Thyroid gland (tissue), 4 donors: ENCODE data around the gene TRAPPC3L. TPM values are rescaled to one million over a fixed set of nuclear protein-coding genes. Genes with fewer than 3 reads are reported as not detected.

ENCODE experiments used
- DNase-seq, 2 donors: peaks; one replicate each; pipeline ENCODE4 v3.0.0-alpha.2; 2019
- H3K27ac ChIP-seq, 3 donors: fragments of 200-600 bp; sonication (generic); 1 replicate in 2 of 3; 2 replicates in 1 of 3; pipeline ENCODE4 v1.5.1; 2016 to 2019; ENCODE audit warnings: mild to moderate bottlenecking in 1 of 3, moderate library complexity in 1 of 3
- H3K27me3 ChIP-seq: fragments of 200-600 bp; sonication (generic); one replicate; pipeline ENCODE4 v1.5.1; 2019
- H3K36me3 ChIP-seq, 2 donors: fragments of 200-600 bp; sonication (generic); one replicate each; pipeline ENCODE4 v1.5.1; 2016 to 2019
- H3K4me1 ChIP-seq, 2 donors: fragments of 200-600 bp; sonication (generic); one replicate each; pipeline ENCODE4 v1.5.1; 2017 to 2019
- H3K4me3 ChIP-seq, 3 donors: fragments of 200-600 bp; sonication (generic); replicated peaks in 1 of 3; 1 replicate in 2 of 3; 2 replicates in 1 of 3; pipeline ENCODE4 v1.5.1; 2016; ENCODE audit warnings: mild to moderate bottlenecking in 1 of 3
- H3K9me3 ChIP-seq: fragments of 200-600 bp; sonication (generic); one replicate; pipeline ENCODE4 v1.5.1; 2017
- CTCF ChIP-seq, 6 experiments: fragments of 200-600 bp in 3 of 6; fragments of 450-650 bp in 3 of 6; sonication (generic) in 3 of 6; IDR thresholded peaks; one replicate each; pipeline ENCODE4 v1.5.1; 2016 to 2019; ENCODE audit warnings: antibody characterized with exemption in 6 of 6, mild to moderate bottlenecking in 2 of 6, inconsistent platforms in 1 of 6, moderate library complexity in 1 of 6
- POLR2A ChIP-seq, 2 donors: fragments of 450-650 bp; IDR thresholded peaks; one replicate each; pipeline ENCODE4 v1.6.1; 2017; ENCODE audit warnings: antibody characterized with exemption in 2 of 2, mild to moderate bottlenecking in 2 of 2, moderate library complexity in 1 of 2
- WGBS, 2 donors: methylation state at CpG; one replicate each; pipeline ENCODE4 v1.1.5; 2017; 5-methylcytosine and 5-hydroxymethylcytosine counted together
- intact Hi-C: fragments of 100-400 bp; cut with DNase I; formaldehyde crosslinking; loops from one replicate; pipeline ENCODE4 v1.15.1; 2023
- total RNA-seq, 4 donors: library from RNA; depleted of rRNA; stranded (reverse); fragments of >200 nt; gene quantifications; one replicate each; pipeline ENCODE4 v1.2.3, GENCODE V29; 2016

TRAPPC3L gene
- total RNA-seq, 4 donors from 2014 or later, result 0.13 to 0.42 TPM; not detected in 2

DNA sequence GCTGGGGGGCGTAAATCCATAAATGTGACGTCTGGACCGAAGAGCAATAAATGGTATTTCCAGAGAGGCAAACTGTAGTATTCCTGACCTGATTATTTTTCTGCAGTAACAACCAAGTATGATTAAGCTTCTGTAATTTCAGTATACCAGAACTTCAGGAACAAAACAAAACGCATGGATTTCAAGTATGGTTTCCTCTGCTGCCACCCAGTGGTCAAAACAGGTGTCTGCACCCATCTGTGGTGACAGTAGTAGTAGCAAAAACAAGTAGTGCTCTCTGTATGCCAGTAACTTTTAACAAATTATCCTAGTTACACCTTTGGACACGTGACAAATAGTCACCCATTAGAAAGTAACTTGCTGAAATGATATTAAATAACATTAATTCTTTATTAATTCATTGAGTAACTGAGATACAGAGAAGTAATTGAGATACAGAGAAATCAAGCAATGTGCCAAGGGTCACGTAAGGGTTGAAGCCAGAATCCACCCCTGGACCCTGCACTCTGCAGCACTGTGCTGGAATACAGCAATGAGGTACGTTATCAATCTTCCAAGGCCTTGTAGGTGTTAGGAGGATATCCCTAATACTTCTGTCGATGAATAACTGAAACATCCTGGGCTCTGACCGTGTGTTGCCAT lies 16.0 kb upstream of the TRAPPC3L start:
- Histone ChIP-seq H3K4me3 (no peak overlapping the region), H3K9me3 (no peaks in the 10 kb centered on the region), H3K27me3 (no peaks in the 10 kb centered on the region), H3K27ac (no peak overlapping the region), H3K4me1 (no peaks in the 10 kb centered on the region), H3K36me3 (no peaks in the 10 kb centered on the region)
- DNase-seq, result peak; percentile 75 to 78
- intact Hi-C loops, result loop anchor here (5.0 to 10.0 kb wide), 2 partner anchors 119 to 277 kb away; no protein-coding TSS in a partner anchor
- 49% methylated on average over 9 of the region's 9 CpGs for WGBS, 2 donors
- peak; percentile 76 to 89 (median 86) for TF ChIP-seq CTCF (IDR thresholded peaks at IDR 0.05)
- TF ChIP-seq POLR2A (IDR thresholded peaks at IDR 0.05), result no peak

GRCh38 chr6:116560130-116560529 lies 14.6 kb upstream of the TRAPPC3L start:
- H3K4me1 ChIP-seq, result no peaks in the 10 kb centered on the region
- intact Hi-C loops, result loop anchor here (5.0 to 10.0 kb wide), 2 partner anchors 118 to 275 kb away; no protein-coding TSS in a partner anchor
- 82 to 92% methylated on average over 2 of the region's 2 CpGs for WGBS, 2 donors
- H3K27me3 ChIP-seq, result no peaks in the 10 kb centered on the region
- no peak for TF ChIP-seq CTCF (IDR thresholded peaks at IDR 0.05)
- TF ChIP-seq POLR2A (IDR thresholded peaks at IDR 0.05), result no peak
- no peaks in the 10 kb centered on the region for H3K9me3 ChIP-seq
- no peak for DNase-seq
- H3K36me3 ChIP-seq, result no peaks in the 10 kb centered on the region
- H3K4me3 ChIP-seq, result no peak overlapping the region
- H3K27ac ChIP-seq, result no peak overlapping the region

DNA sequence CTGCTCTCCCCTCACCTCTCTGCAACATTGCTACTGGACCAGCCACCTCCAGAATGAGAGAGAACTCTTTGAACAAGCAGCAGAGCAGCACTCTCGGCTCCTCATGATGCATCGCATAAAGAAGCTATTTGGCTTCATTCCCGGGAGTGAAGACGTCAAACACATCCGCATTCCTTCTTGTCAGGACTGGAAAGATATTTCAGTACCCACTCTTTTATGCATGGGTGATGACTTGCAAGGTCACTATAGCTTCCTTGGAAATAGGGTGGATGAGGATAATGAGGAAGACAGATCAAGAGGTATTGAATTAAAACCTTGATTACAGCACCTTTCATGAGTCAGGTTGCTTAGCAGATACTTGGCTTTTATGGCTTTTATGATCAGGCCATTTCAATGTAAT lies 12.4 kb upstream of the TRAPPC3L start:
- Histone ChIP-seq H3K4me3 (no peak overlapping the region), H3K27ac (peak overlapping the region; percentile 4 to 71 (median 61)), H3K27me3 (no peaks in the 10 kb centered on the region), H3K4me1 (no peaks in the 10 kb centered on the region), H3K9me3 (no peaks in the 10 kb centered on the region), H3K36me3 (no peaks in the 10 kb centered on the region)
- intact Hi-C loops, result no loop called here
- 16 to 23% methylated on average over 5 of the region's 5 CpGs for WGBS, 2 donors
- TF ChIP-seq POLR2A (IDR thresholded peaks at IDR 0.05) (peak in 1 of 2 donors; percentile 6), CTCF (IDR thresholded peaks at IDR 0.05) (no peak)
- peak; percentile 82 to 84 for DNase-seq

DNA sequence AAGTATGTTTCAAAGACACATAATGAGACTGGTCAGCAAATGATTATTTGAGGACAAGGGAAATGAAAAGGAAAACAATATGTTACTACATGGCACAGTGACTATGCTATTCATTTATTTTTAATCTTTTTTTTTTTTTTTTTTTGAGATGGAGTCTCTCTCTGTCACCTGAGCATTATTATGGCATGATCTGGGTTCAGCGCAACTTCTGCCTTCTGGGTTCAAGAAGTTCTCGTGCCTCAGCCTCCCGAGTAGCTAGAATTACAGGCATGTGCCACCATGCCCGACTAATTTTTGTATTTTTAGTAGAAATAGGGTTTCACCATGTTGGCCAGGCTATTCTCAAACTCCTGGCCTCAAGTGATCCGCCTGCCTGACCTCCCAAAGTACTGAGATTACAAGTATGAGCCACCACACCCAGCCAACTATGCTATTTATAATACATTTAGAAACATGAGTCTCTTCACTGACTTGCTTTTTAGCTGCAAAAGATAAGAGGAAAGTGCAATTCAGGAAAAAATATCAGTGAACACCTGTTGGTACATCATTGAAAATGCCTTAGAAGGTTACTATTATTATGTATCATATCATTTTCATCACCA lies 11.4 kb upstream of the TRAPPC3L start:
- intact Hi-C loops, result no loop called here
- no peaks in the 10 kb centered on the region for H3K36me3 ChIP-seq
- DNase-seq, result no peak
- TF ChIP-seq CTCF (IDR thresholded peaks at IDR 0.05) (no peak), POLR2A (IDR thresholded peaks at IDR 0.05) (no peak)
- H3K27me3 ChIP-seq, result no peaks in the 10 kb centered on the region
- H3K4me3 ChIP-seq, result no peak overlapping the region
- H3K27ac ChIP-seq, result peak overlapping the region in 2 of 3 donors; percentile 15 to 61
- no peaks in the 10 kb centered on the region for H3K4me1 ChIP-seq
- WGBS, 2 donors, result 77 to 81% methylated on average over 5 of the region's 5 CpGs
- H3K9me3 ChIP-seq, result no peaks in the 10 kb centered on the region

DNA sequence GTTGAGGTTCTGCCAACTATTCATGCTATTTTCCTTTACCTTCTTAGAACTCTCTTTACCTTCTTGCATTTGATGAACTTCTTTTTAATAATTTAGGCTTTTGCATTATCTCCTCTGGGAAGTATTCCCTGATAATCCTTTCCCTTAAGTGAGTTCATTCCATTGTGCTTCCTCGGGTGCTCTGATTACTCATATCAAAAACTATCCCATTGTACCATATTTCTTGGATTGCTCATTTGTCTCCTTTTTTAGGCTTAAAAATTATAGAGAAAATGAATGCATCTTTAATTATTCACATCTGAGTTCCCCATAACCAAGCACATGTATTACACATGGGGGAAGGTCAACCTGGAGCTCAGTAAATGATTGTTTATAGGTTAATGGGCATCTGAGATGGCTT lies 10.6 kb upstream of the TRAPPC3L start:
- Histone ChIP-seq H3K36me3 (no peaks in the 10 kb centered on the region), H3K4me3 (no peak overlapping the region), H3K9me3 (no peaks in the 10 kb centered on the region), H3K27ac (no peak overlapping the region), H3K4me1 (no peaks in the 10 kb centered on the region), H3K27me3 (no peaks in the 10 kb centered on the region)
- DNase-seq, result no peak
- 85 to 88% methylated on average over 1 of the region's 1 CpG for WGBS, 2 donors
- intact Hi-C loops, result no loop called here
- TF ChIP-seq POLR2A (IDR thresholded peaks at IDR 0.05) (no peak), CTCF (IDR thresholded peaks at IDR 0.05) (no peak)
